Endothelial cell of umbilical vein (primary cell): Measurements from ENCODE around the gene TP53TG5. TPM values are rescaled to one million over a fixed set of nuclear protein-coding genes. Genes with fewer than 3 reads are reported as not detected.

Experiments used
- BruUV-seq: library from RNA; stranded (reverse); fragments of 400-500 nt; replicated peaks from 2 replicates; lab custom pipeline; 2021; lab: Mats Ljungman, UMichigan
- CTCF ChIA-PET: fragments of 300-600, 350-600 bp; sonication (Branson Sonifier 250); formaldehyde crosslinking; loops from one replicate; lab custom pipeline; 2021; ENCODE audit warnings: antibody characterized with exemption, inconsistent platforms; lab: Charles Lee
- POLR2A ChIA-PET: fragments of 300-600, 350-600 bp; sonication (Branson Sonifier 250); formaldehyde crosslinking; loops from one replicate; lab custom pipeline; 2021; ENCODE audit warnings: antibody characterized with exemption, inconsistent platforms; lab: Charles Lee
- DNase-seq: peaks from one replicate; pipeline ENCODE4 v3.0.0-alpha.2; 2011; ENCODE audit warnings: low read depth, low spot score
- FAIRE-seq: peaks from 2 replicates; lab custom pipeline; 2011; peaks lifted over from hg19 to GRCh38; lab: Jason Lieb, UNC
- H2AFZ ChIP-seq: 2 replicates; pipeline ENCODE4 v1.6.0; 2012; ENCODE audit warnings: low read depth, low read length, control low read depth, inconsistent platforms
- H3K27ac ChIP-seq: 2 replicates; pipeline ENCODE4 v1.5.1; 2011; ENCODE audit warnings: low read depth, mild to moderate bottlenecking, control low read depth, low read length, moderate library complexity; ENCODE audit not compliant: insufficient read depth
- H3K27me3 ChIP-seq, 2 experiments: 2 replicates each; pipeline versions ENCODE4 v1.6.0 to v1.6.1; 2011; ENCODE audit warnings: low read length in 2 of 2, mixed read lengths in 1 of 2; ENCODE audit not compliant: control insufficient read depth in 2 of 2, insufficient read depth in 2 of 2
- H3K36me3 ChIP-seq, 2 experiments: 2 replicates in 1 of 2; 3 replicates in 1 of 2; pipeline ENCODE4 v1.5.1; 2011; ENCODE audit warnings: low read length in 2 of 2, mild to moderate bottlenecking in 1 of 2, moderate library complexity in 1 of 2; ENCODE audit not compliant: control insufficient read depth in 2 of 2, insufficient read depth in 2 of 2; ENCODE audit errors: extremely low read depth in 1 of 2
- H3K4me1 ChIP-seq: 3 replicates; pipeline ENCODE4 v1.5.1; 2011; ENCODE audit warnings: mild to moderate bottlenecking, low read length; ENCODE audit not compliant: control insufficient read depth, insufficient read depth; ENCODE audit errors: extremely low read depth
- H3K4me2 ChIP-seq: 2 replicates; pipeline ENCODE4 v1.6.1; 2011; ENCODE audit warnings: low read length, control low read depth, mixed read lengths; ENCODE audit not compliant: insufficient read depth
- H3K4me3 ChIP-seq, 3 experiments: fragments of 200-600 bp in 1 of 3; sonication (generic), shearing (Covaris generic) in 1 of 3; replicated peaks in 1 of 3; 2 replicates each; pipeline ENCODE4 v1.5.1; 2011 to 2016; ENCODE audit warnings: control low read depth in 3 of 3, low read length in 3 of 3, mild to moderate bottlenecking in 2 of 3, inconsistent platforms in 1 of 3, low read depth in 1 of 3, moderate library complexity in 1 of 3; ENCODE audit not compliant: insufficient read depth in 1 of 3
- H3K79me2 ChIP-seq: 2 replicates; pipeline ENCODE4 v1.6.0; 2012; ENCODE audit warnings: low read length, inconsistent platforms; ENCODE audit not compliant: control insufficient read depth, insufficient read depth
- H3K9ac ChIP-seq: replicated peaks from 2 replicates; pipeline ENCODE3; 2011; ENCODE audit warnings: low read length, control low read depth; ENCODE audit not compliant: insufficient read depth; ENCODE audit errors: extremely low read depth
- H3K9me1 ChIP-seq: replicated peaks from 3 replicates; pipeline ENCODE4 v1.6.0; 2011; ENCODE audit warnings: mild to moderate bottlenecking, low read length; ENCODE audit not compliant: control insufficient read depth, insufficient read depth; ENCODE audit errors: extremely low read depth
- H3K9me3 ChIP-seq: replicated peaks from 2 replicates; pipeline ENCODE4 v1.5.1; 2012; ENCODE audit warnings: low read length, inconsistent platforms; ENCODE audit not compliant: control insufficient read depth, insufficient read depth
- H4K20me1 ChIP-seq: replicated peaks from 2 replicates; pipeline ENCODE3; 2011; ENCODE audit warnings: mild to moderate bottlenecking, low read length; ENCODE audit not compliant: control insufficient read depth, insufficient read depth; ENCODE audit errors: extremely low read depth
- FOS ChIP-seq: IDR thresholded peaks from 2 replicates; pipeline ENCODE4 v1.6.1; 2011; ENCODE audit warnings: mild to moderate bottlenecking, low read length, moderate library complexity, borderline replicate concordance; ENCODE audit not compliant: insufficient read depth
- GATA2 ChIP-seq: IDR thresholded peaks from 2 replicates; pipeline ENCODE4 v1.7.0; 2011; ENCODE audit warnings: low read depth, mild to moderate bottlenecking, moderate library complexity, mixed read lengths, low read length; ENCODE audit not compliant: insufficient read length, insufficient read depth
- JUN ChIP-seq: IDR thresholded peaks from 2 replicates; pipeline ENCODE4 v1.6.1; 2011; ENCODE audit warnings: borderline replicate concordance, low read depth; ENCODE audit not compliant: insufficient read length, insufficient read depth
- MAX ChIP-seq: IDR thresholded peaks from 2 replicates; pipeline ENCODE4 v1.6.1; 2011; ENCODE audit not compliant: insufficient read depth, insufficient read length
- MYC ChIP-seq: IDR thresholded peaks from one replicate; pipeline ENCODE4 v1.6.1; 2011; ENCODE audit warnings: mild to moderate bottlenecking, low read depth, low read length
- POLR2A ChIP-seq: IDR thresholded peaks from 2 replicates; pipeline ENCODE4 v1.6.1; 2012; ENCODE audit warnings: low read depth, mild to moderate bottlenecking, control low read depth, low read length
- POLR2AphosphoS5 ChIP-seq: IDR thresholded peaks from 2 replicates; pipeline ENCODE4 v1.6.1; 2012; ENCODE audit warnings: low read depth, mild to moderate bottlenecking, control low read depth, low read length, moderate library complexity; ENCODE audit not compliant: insufficient read depth
- dilution Hi-C: fragments of 300-500 bp; cut with MboI; formaldehyde crosslinking; loops from one replicate; pipeline ENCODE4 v1.15.0; 2019; ENCODE audit warnings: low sequenced_read_pairs; ENCODE audit not compliant: extremely low pct_ligation_motif_present
- intact Hi-C: fragments of 100-400 bp; cut with micrococcal nuclease; formaldehyde crosslinking; loops from one replicate; pipeline ENCODE4 v1.10.0; 2022
- polyA plus RNA-seq, 4 experiments: library from polyadenylated mRNA; depleted of rRNA in 3 of 4; stranded (reverse) in 3 of 4; unstranded in 1 of 4; fragments of >200 nt; gene quantifications; 2 replicates each; pipeline versions ENCODE4 v1.2.1 to v1.2.3, GENCODE V29; 2011 to 2012; ENCODE audit warnings: missing spikeins in 1 of 4
- total RNA-seq: library from RNA; stranded (reverse); gene quantifications from 2 replicates; pipeline ENCODE4 v1.2.3, GENCODE V29; 2021

TP53TG5 gene
- total and polyA plus RNA-seq, 2 donors (not counting 3 experiments of a cell fraction or from before 2014, with no cell fraction given), result not detected

- POLR2A ChIA-PET, result no interaction called here
Measured at GRCh38 chr20:45409521-45410272, 31.6 kb upstream of the TP53TG5 start.

GRCh38 chr20:45408646-45409213, 30.6 kb upstream of the TP53TG5 start:
- Histone ChIP-seq H3K4me2 (no peak overlapping the region), H3K27me3 (peaks cover 6% of the 10 kb centered on the region in 2 experiments), H3K9me1 (no peaks in the 10 kb centered on the region), H3K27ac (no peak overlapping the region), H3K79me2 (no peaks in the 10 kb centered on the region), H3K4me3 (no peak overlapping the region), H3K9me3 (no peaks in the 10 kb centered on the region), H2AFZ (no peak overlapping the region), H4K20me1 (no peaks in the 10 kb centered on the region), H3K36me3 (peaks cover 0 to 3% of the 10 kb centered on the region in 2 experiments), H3K4me1 (peaks cover 3% of the 10 kb centered on the region), H3K9ac (no peak overlapping the region)
- FAIRE-seq (no peak), DNase-seq (no peak)
- intact Hi-C loops, result no loop called here
- no TSS peak for BruUV-seq
- CTCF ChIA-PET, result interaction anchor here (3.6 kb wide), 1 partner anchor 36 kb away, joined by 32 read pairs; no protein-coding TSS in a partner anchor
- POLR2A ChIA-PET, result no interaction called here
- dilution Hi-C loops, result no loop called here
- no peak for TF ChIP-seq MAX
- no peak for TF ChIP-seq GATA2
- TF ChIP-seq FOS, result no peak
- no peak for TF ChIP-seq POLR2AphosphoS5
- no peak for TF ChIP-seq POLR2A
- TF ChIP-seq MYC, result no peak
- no peak for TF ChIP-seq JUN

More at GRCh38 chr20:45409521-45410272, 31.6 kb upstream of the TP53TG5 start:
- H3K9me3 ChIP-seq, result no peaks in the 10 kb centered on the region
- H3K27ac ChIP-seq, result no peak overlapping the region
- H3K79me2 ChIP-seq, result no peaks in the 10 kb centered on the region
- no peak overlapping the region for H2AFZ ChIP-seq
- DNase-seq (no peak), FAIRE-seq (no peak)
- BruUV-seq, result no TSS peak
- H3K27me3 ChIP-seq, result peaks cover under 1 to 4% of the 10 kb centered on the region in 2 experiments
- H3K9ac ChIP-seq, result no peak overlapping the region
- intact Hi-C loops (no loop called here), dilution Hi-C loops (no loop called here)
- H3K36me3 ChIP-seq, result peaks cover 0 to 3% of the 10 kb centered on the region in 2 experiments
- peaks cover 3% of the 10 kb centered on the region for H3K4me1 ChIP-seq
- no peak overlapping the region for H3K4me2 ChIP-seq
- no peaks in the 10 kb centered on the region for H4K20me1 ChIP-seq
- no peaks in the 10 kb centered on the region for H3K9me1 ChIP-seq
- CTCF ChIA-PET, result interaction anchor here (1.2 kb wide), 1 partner anchor 10 kb away, joined by 3 read pairs; no protein-coding TSS in a partner anchor
- TF ChIP-seq POLR2AphosphoS5, result no peak
- TF ChIP-seq POLR2A, result no peak
- H3K4me3 ChIP-seq, result no peak overlapping the region
